ENCODE data around the gene DVL2.

GRCh38 chr17:7192271-7192937, 41.9 kb downstream of the DVL2 start:
- TF ChIP-seq CTCF (conservative IDR thresholded peaks at IDR 0.05; ENCODE audit: low read depth, low read length) (no peak), EZH2 (IDR thresholded peaks at IDR 0.05; ENCODE audit: borderline replicate concordance, low read depth, low read length, poor library complexity, severe bottlenecking) (no peak)
